NCI-H446 (cell line): Measurements from ENCODE around the gene TRIM14.
A peak's percentile ranks its signal among the peaks of the same experiment; 100 is the strongest.
"Not testable (repeated sequence)": the region's sequence is repeated elsewhere in the genome, so short reads cannot be mapped to it uniquely, and the experiment has no call there.

Experiments used
- DNase-seq, 2 experiments: peaks; one replicate each; lab custom pipeline; 2025; lab: John Stamatoyannopoulos, UW

Gene TRIM14

DNA sequence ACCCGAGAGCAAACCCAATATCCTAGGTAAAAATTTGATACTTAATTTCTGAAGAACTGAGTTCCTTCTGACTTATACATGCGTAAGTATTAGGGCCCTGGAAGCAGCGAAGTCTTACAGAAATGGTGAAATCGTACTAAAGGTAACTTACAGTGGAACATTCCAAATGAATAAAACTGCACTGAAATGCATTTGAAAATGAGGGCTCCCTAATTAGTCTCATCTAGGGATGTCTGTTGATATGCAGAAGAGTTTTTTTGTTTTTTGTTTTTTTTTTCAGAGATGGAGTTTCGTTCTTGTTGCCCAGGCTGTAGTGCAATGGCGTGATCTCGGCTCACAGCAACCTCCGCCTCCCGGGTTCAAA, 72.9 kb downstream of the TRIM14 start:
- DNase-seq: no peak

DNA sequence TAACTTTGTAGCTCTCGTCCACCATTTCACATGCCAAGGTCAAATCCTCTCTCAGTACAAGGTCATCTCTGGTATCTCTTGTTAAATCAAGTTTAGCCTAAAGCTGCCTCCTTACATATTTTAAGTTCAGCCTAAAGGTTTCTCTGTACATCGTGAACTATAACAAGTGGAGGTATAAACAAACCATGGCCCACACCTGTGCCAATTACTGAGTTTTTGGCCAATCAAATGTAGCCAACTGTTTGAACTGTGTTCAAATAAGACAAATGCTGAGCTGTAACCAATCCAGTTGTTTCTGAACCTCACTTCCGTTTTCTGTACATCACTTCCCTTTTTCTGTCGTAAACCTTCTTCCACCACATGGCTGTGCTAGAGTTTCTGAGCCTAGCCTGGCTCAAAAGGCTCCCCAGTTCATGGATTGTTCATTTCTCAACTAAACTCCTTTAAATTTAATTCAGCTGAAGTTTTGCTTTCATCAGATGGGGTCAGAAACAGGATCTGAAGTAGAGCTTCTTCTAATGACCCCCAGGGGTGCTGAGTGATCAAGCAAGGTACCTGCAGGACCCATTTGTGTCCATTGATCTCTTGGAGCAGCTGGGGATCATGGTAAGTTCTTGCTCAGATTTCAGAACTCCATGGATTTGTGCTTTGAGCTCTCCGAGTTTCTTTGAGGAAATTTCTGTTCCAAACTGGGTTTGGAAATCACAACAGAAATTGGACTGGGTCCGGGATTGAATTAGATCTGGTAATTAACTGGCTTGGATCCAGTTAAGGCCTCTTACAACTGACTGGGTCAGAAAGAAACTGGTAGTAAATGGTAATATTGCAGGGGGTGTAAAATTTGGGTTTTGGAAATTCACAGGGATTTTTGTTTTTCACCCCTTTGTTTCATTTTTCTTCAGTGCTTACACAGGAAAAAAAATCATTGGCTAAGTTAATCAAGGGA, 73.5 kb downstream of the TRIM14 start:
- peak in 1 of 2 experiments; percentile 2 for DNase-seq

DNA sequence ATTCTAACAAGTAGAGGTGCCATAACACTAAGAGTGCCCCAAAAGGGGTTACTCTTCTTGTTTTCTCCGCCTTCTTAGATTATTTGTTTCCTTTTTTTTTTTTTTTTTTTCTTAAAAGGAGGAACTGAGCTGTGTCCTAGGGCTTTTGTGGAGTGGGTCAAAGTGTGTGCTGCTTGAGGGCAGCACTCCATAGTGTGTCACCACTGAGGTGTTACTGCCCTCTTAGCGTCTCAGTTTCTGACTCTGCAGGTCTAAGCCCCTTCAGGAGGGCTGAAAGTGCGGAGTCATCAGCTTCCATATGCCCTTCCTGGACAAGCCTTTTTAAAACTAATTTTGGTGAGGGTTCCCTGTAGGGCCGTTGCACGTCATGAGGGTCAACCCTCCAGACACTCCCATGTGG, 75.1 kb downstream of the TRIM14 start:
- no peak for DNase-seq

DNA sequence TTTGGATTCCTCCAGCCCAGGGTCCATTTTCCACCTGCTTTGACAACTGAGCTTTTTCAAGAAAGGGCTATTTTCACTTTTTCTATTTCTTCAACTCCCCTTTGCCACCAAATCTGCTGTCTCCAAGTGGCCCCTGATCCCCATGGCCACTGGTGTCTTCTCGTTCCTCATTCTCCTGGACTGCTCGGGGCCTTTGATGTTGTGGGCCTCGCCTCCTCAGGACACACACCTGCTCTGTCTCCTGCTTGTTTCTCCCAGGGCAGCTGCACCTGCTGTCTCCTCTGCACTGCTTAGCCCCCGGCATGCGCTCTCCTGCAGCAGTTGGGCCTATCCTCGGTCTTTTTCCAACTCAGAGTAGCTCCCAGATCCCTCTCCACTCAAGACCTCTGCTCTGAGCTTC, 78.8 kb downstream of the TRIM14 start:
- DNase-seq: no peak

DNA sequence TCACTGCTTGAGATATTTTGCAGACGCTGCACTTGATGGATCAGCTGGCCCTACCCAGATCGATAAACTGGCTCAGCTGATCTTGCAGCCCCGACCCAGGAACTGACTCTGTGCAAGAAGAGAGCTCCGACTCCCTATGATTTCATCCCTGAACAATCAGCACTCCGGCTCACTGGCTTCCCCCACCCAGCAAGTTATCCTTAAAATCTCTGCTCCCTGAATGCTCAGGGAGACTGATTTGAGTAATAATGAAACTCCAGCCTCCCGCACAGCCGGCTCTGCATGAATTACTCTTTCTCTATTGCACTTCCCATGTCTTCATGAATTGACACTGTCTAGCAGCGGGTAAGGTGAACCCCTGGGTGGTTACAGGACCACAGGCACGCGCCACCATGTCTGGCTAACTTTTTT, 79.4 kb downstream of the TRIM14 start:
- DNase-seq: no peak

DNA sequence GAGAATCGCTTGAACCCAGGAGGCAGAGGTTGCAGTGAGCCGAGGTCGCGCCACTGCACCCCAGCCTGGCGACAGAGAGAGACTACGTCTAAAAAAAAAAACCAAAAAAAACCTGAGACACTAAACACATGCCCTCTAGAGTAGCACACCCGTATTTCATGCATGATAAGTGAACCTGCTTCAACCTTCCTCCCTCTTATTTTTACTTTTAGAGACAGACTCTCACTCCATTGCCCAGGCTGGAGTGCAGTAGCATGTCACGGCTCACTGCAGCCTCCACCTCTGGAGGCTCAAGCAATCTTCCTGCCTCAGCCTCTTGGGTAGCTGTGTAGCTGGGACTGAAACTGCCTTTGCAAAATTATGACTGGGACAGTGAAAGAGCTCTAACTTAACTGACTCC, 80.1 kb downstream of the TRIM14 start:
- DNase-seq: no peak

DNA sequence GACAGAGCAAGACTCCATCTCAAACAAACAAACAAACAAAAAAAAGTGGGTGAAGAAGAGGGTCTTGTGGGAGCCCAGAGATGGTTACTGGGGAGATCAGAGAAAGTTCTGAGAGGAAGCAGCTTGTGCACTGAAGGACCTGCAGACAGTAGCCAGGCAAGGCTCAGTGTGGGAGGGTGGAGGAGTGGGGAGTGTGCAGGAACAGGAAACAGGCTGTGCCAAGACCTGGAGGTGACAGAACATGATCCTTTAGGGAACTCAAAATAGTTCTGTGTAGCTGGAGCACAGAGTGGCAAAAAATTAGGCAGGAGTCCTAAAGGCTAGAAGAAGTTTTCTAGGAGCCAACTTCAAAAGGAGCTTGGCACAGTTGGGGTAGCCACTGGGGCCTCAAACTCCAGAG, 81.7 kb downstream of the TRIM14 start:
- no peak for DNase-seq

DNA sequence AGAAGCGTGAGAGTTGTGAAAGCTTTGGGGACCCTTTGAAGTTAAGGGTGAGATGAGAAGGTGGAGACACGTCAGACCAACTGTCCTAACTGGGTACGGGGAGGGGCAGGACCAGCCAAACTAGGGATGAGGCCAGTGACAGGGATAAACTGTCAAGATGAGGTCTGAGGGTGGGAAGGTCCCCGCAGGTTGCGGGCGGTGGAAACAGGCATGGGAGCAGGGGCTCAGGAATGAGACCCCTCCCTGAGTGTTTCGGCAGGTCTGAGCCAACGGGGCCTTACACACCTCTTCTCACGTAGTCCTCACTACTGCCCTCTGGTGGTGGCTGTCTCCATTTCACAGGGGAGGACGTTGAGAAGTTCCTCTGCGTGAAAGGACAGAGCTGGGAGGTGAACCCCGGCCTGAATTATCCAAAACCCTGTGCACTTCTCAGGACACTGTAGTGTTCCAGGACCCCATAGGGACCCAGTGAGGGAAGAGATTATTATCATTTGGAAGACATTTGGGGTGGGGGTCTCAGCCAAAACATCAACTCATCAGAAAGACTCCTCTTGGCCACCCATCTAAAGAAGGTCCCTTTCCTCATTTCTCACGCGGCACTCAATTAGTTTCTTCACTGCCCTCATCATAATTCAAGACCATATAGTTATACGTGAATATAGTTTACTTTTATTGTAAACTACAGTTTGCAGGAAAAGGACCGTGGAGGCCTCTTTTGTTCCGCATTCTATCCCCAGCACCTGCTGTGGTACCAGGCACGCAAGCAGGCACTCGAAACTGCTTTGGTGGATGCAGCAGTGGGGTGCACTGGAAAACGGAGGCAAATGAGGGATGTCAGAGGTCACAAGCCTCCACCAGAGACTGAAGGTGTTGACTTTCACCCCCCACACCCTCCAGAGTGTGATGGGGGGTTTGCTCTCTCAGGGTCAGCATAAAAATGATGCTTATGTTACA, 84.2 kb downstream of the TRIM14 start:
- DNase-seq: peak; percentile 36 to 76

DNA sequence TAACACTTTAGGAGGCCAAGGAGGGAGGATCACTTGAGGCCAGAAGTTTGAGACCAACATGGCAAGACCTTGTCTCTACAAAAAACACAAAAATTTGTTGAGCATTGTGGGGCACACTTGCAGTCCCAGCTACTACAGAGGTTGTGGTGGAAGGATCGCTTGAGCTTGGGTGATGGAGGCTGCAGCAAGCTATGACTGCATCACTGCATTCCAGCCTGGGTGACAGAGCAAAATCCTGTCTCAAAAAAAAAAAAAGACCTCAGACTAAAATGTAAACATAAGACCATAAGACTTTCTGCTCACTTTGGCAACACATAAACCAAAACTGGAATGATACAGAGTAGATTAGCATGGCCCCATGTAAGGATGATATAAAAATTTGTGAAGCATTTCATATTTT, 87.1 kb downstream of the TRIM14 start:
- no peak for DNase-seq

DNA sequence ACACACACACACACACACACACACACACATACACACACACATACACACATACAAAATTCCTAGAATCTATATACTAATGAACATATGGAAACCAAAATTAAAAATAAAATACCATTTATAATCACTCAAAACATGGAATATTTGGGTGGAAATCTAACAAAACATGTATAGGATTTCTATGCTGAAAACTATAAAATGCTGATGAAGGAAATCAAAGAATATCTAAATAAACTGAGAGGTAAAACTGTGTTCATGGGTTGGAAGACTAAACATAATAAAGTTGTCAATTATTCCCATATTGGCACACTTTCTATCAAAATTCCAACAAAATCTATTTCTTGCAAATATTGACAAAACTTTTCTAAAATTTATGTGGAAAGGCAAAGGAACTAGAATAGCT, 87.9 kb downstream of the TRIM14 start:
- DNase-seq: no peak

DNA sequence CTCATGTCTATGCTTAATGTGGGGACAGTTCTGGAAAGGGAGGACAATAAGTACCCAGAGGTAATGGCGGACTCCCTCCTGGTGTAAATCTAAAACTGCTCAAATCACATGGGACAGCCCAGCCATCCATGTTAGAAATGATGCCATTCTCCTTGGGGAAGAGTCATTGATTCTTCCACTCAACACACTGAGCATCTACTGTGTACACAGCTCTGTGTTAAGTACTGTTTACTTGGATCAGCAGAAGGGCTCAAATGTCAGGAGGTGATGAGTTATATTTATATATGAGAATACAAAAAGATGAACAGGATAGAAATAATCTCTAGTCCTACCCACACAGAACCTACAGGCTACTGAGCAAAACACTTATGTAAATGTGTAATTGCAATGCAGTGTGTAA, 94.3 kb downstream of the TRIM14 start:
- no peak for DNase-seq

DNA sequence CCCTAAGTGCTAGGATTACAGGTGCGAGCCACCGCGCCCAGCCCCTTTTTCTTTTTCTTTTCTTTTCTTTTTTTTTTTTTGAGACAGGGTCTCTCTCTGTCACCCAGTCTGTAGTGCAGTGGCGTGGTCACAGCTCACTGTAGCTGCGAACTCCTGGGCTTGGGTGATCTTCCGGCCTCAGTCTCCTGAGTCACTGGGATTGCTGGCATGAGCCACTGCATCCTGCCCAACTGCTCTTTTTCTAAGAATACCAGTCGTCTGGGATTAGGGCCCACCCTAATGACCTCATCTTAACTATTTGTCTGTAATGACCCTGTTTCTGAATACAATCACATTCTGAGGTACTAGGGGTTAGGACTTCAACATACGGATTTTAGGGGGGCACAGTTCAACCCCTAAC, 96.6 kb downstream of the TRIM14 start:
- DNase-seq: no peak

DNA sequence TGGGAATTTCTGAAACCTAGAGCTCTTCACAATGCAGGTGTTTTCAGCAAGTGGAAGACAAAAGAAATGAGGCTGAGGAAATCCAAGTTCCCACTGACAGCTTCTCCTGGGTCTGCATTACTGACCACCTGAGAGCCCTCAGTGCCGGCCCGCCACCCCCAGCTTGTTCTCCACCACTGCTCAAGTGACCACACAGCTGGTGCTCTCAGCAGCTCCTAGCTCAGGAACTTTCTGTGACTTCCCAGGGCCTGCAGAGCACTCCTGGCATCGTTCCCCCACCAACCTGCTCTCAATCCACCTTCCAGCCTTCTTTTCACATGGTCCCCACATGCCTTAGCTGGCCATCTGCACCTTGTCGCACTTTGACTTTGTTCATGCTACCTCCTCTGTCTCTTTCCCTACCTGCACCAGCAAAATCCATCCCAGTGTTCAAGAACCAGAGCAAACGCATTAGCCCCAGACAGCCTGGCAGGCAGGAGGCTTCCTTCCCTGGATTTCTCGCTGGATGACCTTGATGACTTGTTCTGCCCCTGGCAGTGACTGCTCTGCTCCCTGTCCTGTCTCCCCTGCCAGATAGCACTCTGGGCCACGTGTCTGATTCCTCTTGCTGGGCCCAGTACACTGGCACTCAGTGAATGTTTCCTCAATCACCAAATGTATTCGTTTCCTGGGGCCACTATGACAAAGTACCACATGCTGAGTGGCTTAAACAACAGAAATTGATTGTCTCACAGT, 97.5 kb downstream of the TRIM14 start:
- DNase-seq: no peak

DNA sequence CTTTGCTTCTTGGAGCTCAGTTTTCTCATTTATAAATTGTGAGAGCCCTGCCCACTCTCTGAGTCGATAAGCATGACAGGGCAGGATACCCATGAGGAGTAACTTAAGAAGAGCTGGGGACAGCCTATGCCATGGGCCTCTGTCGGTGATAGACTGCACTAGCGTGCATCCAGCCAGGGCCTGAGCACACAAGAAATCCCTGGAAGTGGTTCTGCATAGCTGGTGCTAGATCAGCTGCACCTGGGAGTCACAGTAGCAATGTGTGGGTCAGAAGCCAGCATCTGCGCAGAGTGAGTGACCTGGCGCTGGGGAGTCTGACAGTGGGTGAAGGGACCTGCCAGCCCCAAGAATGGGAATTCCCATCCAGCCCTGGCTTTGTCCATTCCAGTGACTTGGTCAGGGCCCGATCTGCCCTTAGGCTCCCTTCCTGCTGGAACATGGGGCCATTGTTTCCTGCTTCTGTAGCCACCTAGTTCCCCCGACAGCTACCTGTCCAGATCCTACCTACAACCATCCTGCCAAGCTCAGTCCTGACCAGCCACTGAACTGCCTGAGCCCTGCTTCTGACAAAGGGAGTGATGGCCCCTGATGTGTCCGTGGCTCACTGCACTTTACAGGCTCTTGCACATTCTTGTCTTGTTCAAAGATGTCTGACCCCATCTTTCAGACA, 98.4 kb downstream of the TRIM14 start:
- DNase-seq: no peak

DNA sequence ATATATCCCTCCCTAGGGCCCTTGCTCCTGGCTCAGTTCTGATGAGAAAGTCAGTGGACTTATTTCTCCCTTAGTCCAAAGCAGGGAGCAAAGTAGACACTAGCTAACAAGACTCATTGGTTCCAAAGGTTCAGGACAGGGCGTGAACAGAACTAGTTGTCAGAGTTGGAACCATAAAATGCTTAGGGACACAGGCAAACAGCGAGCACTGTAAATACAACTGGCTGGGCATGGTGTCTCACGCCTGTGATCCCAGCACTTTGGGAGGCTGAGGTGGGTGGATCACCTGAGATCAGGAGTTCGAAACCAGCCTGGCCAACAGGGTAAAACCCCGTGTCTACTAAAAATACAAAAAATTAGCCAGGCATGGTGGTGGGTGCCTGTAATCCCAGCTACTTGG, 99.2 kb downstream of the TRIM14 start:
- not testable (repeated sequence) for DNase-seq
